OCI-LY1 (cell line): ENCODE data around the gene ELFN1.

Experiments
- H2AFZ ChIP-seq: fragments of 200-600 bp; sonication (generic), shearing (Covaris generic); 2 replicates; pipeline ENCODE4 v1.6.0; 2014; ENCODE audit warnings: antibody characterized with exemption, mild to moderate bottlenecking, low read length
- H3F3A ChIP-seq: fragments of 200-600 bp; sonication (generic), shearing (Covaris generic); 2 replicates; pipeline ENCODE4 v1.6.0; 2014; ENCODE audit warnings: mild to moderate bottlenecking, antibody characterized with exemption, low read length, moderate library complexity; ENCODE audit not compliant: insufficient read depth
- H3K27ac ChIP-seq: fragments of 200-600 bp; sonication (generic); 2 replicates; pipeline ENCODE4 v1.5.1; 2014; ENCODE audit warnings: low read length, mixed run types, mild to moderate bottlenecking, low read depth; ENCODE audit not compliant: poor library complexity, severe bottlenecking
- H3K27me3 ChIP-seq: fragments of 200-600 bp; sonication (generic); 2 replicates; pipeline ENCODE4 v1.6.0; 2014; ENCODE audit warnings: antibody characterized with exemption, mild to moderate bottlenecking, low read length, moderate library complexity; ENCODE audit not compliant: insufficient read depth
- H3K36me3 ChIP-seq: fragments of 200-600 bp; sonication (generic); 2 replicates; pipeline ENCODE4 v1.6.1; 2014; ENCODE audit warnings: mild to moderate bottlenecking, antibody characterized with exemption, low read length, moderate library complexity, mixed read lengths; ENCODE audit not compliant: insufficient read depth
- H3K4me1 ChIP-seq: fragments of 200-600 bp; sonication (generic); 2 replicates; pipeline ENCODE4 v1.5.1; 2014; ENCODE audit warnings: mild to moderate bottlenecking, low read length, moderate library complexity; ENCODE audit not compliant: insufficient read depth, severe bottlenecking
- H3K4me2 ChIP-seq: fragments of 200-600 bp; sonication (generic), shearing (Covaris generic); 2 replicates; pipeline ENCODE4 v1.6.1; 2014; ENCODE audit warnings: low read length
- H3K4me3 ChIP-seq: fragments of 200-600 bp; sonication (generic); 2 replicates; pipeline ENCODE4 v1.5.1; 2014; ENCODE audit warnings: low read length, low read depth, mild to moderate bottlenecking, mixed read lengths; ENCODE audit not compliant: poor library complexity, severe bottlenecking
- H3K79me2 ChIP-seq: fragments of 200-600 bp; shearing (Covaris generic); 2 replicates; pipeline ENCODE4 v1.6.1; 2016; ENCODE audit warnings: mixed run types, low read length, mixed read lengths; ENCODE audit not compliant: insufficient read depth
- H3K9ac ChIP-seq: fragments of 200-600 bp; sonication (generic), shearing (Covaris generic); 2 replicates; pipeline ENCODE4 v1.6.1; 2014; ENCODE audit warnings: mild to moderate bottlenecking, low read length, mixed read lengths
- H3K9me2 ChIP-seq: fragments of 200-600 bp; sonication (generic), shearing (Covaris generic); 2 replicates; pipeline ENCODE4 v1.6.1; 2014; ENCODE audit warnings: low read depth, mild to moderate bottlenecking, low read length, mixed read lengths
- H3K9me3 ChIP-seq: fragments of 200-600 bp; shearing (Covaris generic); 2 replicates; pipeline ENCODE4 v1.6.1; 2014; ENCODE audit warnings: low read length, mixed read lengths
- H4K20me1 ChIP-seq: fragments of 200-600 bp; sonication (generic), shearing (Covaris generic); 2 replicates; pipeline ENCODE4 v1.6.0; 2016; ENCODE audit warnings: mild to moderate bottlenecking, low read length; ENCODE audit not compliant: insufficient read depth
- CTCF ChIP-seq: fragments of 200-600 bp; sonication (generic), shearing (Covaris generic); IDR thresholded peaks from 2 replicates; pipeline ENCODE4 v1.5.1; 2017; ENCODE audit warnings: mild to moderate bottlenecking, antibody characterized with exemption, low read length, moderate library complexity, mixed read lengths
- EZH2 ChIP-seq: fragments of 200-600 bp; sonication (generic), shearing (Covaris generic); IDR thresholded peaks from 2 replicates; pipeline ENCODE4 v1.8.0; 2017; ENCODE audit warnings: borderline replicate concordance, mixed run types, mild to moderate bottlenecking, antibody characterized with exemption, low read length, moderate library complexity, mixed read lengths

ELFN1 gene

GRCh38 chr7:1691096-1691495, 21.0 kb downstream of the ELFN1 start:
- peaks cover 11% of the 10 kb centered on the region; the same call in 1 of the 2 replicates for H3K27me3 ChIP-seq
- H3K4me3 ChIP-seq, result no peak overlapping the region
- H2AFZ ChIP-seq, result no peak overlapping the region
- H3K9ac ChIP-seq, result no peak overlapping the region
- no peaks in the 10 kb centered on the region for H3K9me2 ChIP-seq
- H3F3A ChIP-seq, result no peaks in the 10 kb centered on the region
- no peaks in the 10 kb centered on the region for H3K79me2 ChIP-seq
- no peaks in the 10 kb centered on the region for H4K20me1 ChIP-seq
- no peaks in the 10 kb centered on the region for H3K36me3 ChIP-seq
- 0 out of 2 replicates have a peak, but pooled peaks cover 2% of the 10 kb centered on the region for H3K9me3 ChIP-seq
- no peaks in the 10 kb centered on the region for H3K4me1 ChIP-seq
- H3K4me2 ChIP-seq, result no peak overlapping the region
- no peak overlapping the region for H3K27ac ChIP-seq
- no peak for TF ChIP-seq CTCF
- TF ChIP-seq EZH2, result no peak

DNA sequence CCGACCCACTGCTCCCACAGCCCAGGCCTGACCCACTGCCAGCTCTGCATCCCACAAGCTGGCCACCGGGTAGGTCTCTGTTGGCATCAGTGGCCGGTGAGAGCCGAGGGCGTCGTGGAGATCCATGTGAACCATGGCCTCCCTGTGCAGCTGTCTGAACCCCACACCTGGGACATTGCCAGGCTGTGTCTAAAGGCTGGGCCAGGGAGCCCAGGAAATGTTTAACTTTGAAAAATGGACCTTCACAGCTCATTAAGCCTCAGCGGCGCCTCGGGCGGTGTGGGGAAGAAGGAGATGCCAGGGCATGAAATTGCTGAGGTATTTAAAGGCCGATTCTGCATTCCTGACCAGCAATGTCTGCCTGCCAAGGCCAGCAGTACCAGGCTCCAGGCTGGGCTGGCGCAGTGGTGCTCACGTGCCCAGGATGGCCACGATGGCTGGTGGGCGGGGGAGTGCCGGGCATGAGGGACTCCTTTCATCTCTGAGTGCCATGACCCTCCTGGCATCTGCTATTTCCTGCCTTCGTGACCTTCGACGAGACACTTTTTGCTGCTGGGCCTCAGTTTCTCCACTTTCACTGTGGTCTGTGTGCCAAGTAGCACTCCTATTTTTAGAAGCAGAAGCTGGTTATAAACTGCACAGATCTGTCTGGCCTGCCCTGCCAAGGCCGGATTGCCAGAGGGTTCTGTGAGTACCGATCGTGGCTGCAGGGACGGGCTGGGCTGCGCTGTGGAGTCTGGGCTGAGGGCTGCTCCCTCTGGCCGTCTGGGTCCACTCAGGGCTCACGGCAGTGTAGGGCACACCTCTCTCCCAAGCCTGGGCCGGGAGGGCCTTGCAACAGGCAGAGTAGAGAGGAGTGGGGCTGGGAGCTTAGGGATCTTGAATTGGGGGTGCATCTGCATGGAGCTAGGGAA, 21.8 kb downstream of the ELFN1 start:
- no peaks in the 10 kb centered on the region for H3F3A ChIP-seq
- no peaks in the 10 kb centered on the region for H3K9me2 ChIP-seq
- 0 out of 2 replicates have a peak, but pooled peaks cover 2% of the 10 kb centered on the region for H3K9me3 ChIP-seq
- no peaks in the 10 kb centered on the region for H3K36me3 ChIP-seq
- no peak overlapping the region for H3K27ac ChIP-seq
- no peaks in the 10 kb centered on the region for H3K79me2 ChIP-seq
- H3K27me3 ChIP-seq, result peaks cover 11% of the 10 kb centered on the region; the same call in 1 of the 2 replicates
- no peak overlapping the region for H3K4me2 ChIP-seq
- no peaks in the 10 kb centered on the region for H4K20me1 ChIP-seq
- H2AFZ ChIP-seq, result no peak overlapping the region
- no peaks in the 10 kb centered on the region for H3K4me1 ChIP-seq
- H3K4me3 ChIP-seq, result no peak overlapping the region
- no peak for TF ChIP-seq CTCF
- TF ChIP-seq EZH2, result no peak
- no peak overlapping the region for H3K9ac ChIP-seq

GRCh38 chr7:1692515-1693418, 22.7 kb downstream of the ELFN1 start:
- H3K9ac ChIP-seq, result no peak overlapping the region
- TF ChIP-seq CTCF (no peak), EZH2 (no peak)
- no peak overlapping the region for H3K4me2 ChIP-seq
- 0 out of 2 replicates have a peak, but pooled peaks cover 2% of the 10 kb centered on the region for H3K9me3 ChIP-seq
- no peak overlapping the region for H3K27ac ChIP-seq
- H3K4me3 ChIP-seq, result no peak overlapping the region
- no peaks in the 10 kb centered on the region for H3F3A ChIP-seq
- no peaks in the 10 kb centered on the region for H3K36me3 ChIP-seq
- H2AFZ ChIP-seq, result no peak overlapping the region
- H4K20me1 ChIP-seq, result no peaks in the 10 kb centered on the region
- no peaks in the 10 kb centered on the region for H3K9me2 ChIP-seq
- no peaks in the 10 kb centered on the region for H3K79me2 ChIP-seq
- peaks cover 11% of the 10 kb centered on the region; the same call in 1 of the 2 replicates for H3K27me3 ChIP-seq
- H3K4me1 ChIP-seq, result no peaks in the 10 kb centered on the region
